Glomerular visceral epithelial cell (primary cell): Measurements from ENCODE around the gene RASA1.

Experiments
- DNase-seq: peaks from one replicate; pipeline ENCODE4 v3.0.0-alpha.2; 2016; ENCODE audit errors: extremely low spot score

The RASA1 gene

GRCh38 chr5:87403899-87404298 is 136.2 kb downstream of the RASA1 start:
- DNase-seq: no peak

- no peak for DNase-seq
Observed at GRCh38 chr5:87404359-87404758, 136.7 kb downstream of the RASA1 start.

GRCh38 chr5:87405472-87406155 is 137.9 kb downstream of the RASA1 start:
- no peak for DNase-seq

GRCh38 chr5:87408204-87408603 is 140.5 kb downstream of the RASA1 start:
- DNase-seq: no peak

DNA sequence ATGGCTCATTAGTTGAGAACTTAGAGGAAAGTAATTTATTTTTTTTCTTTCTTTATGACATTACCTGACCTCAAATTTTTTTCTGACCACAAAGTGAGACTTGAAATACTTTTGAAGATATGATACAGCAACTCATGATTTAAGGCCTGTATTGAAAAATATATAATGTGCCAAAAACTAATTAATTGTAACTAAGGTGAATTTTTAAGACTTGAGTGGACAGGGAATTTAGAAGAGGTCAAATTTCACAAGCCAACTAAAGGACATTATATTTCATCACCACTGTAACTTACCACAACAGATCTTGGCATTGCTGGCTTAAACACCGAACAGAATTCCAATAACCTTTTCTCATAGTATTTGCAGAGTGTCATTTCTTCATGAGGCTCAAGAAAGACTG is 143.2 kb downstream of the RASA1 start:
- peak; percentile 81 for DNase-seq

GRCh38 chr5:87411586-87411972 is 143.9 kb downstream of the RASA1 start:
- DNase-seq: no peak

DNA sequence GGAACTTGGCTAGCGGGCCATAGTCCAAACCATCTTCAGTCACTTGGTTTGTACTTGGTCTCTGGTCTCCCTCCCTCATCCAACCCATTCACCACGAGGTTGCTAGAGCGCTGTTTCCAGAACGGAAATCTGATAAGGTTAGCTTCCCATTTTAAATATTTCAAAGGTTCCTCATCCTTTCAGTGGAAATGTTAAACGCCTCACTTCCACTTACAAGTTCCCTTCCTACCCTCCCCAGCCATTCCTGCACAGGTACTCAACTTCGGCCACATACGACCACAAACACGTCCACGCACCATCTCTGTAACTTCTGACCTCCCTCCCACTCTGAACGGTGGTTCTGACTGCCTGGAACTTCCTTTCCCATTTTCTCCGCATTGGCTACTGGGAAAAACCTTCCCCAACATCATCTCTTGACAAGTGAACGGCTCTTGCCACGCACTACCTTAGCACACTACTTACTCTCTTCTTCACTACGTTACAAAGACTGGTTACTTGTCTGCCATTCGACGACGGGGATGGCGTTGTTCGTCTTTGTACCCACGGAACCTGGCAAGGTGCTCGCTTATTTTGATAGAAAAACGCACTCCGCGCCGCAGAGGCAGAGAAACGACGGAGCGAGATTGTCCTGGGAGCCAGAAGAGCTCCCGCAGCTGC is 144.4 kb downstream of the RASA1 start:
- peak; percentile 45 for DNase-seq

GRCh38 chr5:87412630-87413342 is 145.1 kb downstream of the RASA1 start, which contains the start of gene CCNH:
CCNH (minus strand) TSS chr5:87412930; CDS start chr5:87412794, 136 bp downstream.
- DNase-seq: peak; percentile 99

DNA sequence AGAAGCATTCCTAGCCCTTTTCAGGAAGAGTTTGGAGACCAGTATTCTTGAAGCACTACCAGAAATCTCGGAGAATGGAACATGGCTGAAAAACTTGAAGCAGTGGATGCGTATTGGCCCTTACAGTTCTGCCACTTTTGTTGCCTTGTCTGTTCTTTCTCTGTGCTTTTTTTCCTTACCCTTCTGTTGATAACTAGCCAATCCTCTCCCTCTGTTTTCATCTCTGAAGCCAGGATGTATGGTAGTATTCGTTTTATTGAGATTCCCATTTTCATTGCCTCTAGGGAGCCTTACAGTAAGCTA is 145.6 kb downstream of the RASA1 start:
- DNase-seq: no peak

- DNase-seq: no peak
Observed at GRCh38 chr5:87418506-87418905, 150.8 kb downstream of the RASA1 start.

- DNase-seq: no peak
Observed at GRCh38 chr5:87421307-87421706, 153.6 kb downstream of the RASA1 start.

GRCh38 chr5:87423755-87424154 is 156.1 kb downstream of the RASA1 start:
- no peak for DNase-seq

GRCh38 chr5:87430863-87431457 is 163.3 kb downstream of the RASA1 start:
- no peak for DNase-seq

- DNase-seq: no peak
Observed at GRCh38 chr5:87432460-87432859, 164.8 kb downstream of the RASA1 start.

GRCh38 chr5:87433945-87434344 is 166.3 kb downstream of the RASA1 start:
- DNase-seq: no peak

DNA sequence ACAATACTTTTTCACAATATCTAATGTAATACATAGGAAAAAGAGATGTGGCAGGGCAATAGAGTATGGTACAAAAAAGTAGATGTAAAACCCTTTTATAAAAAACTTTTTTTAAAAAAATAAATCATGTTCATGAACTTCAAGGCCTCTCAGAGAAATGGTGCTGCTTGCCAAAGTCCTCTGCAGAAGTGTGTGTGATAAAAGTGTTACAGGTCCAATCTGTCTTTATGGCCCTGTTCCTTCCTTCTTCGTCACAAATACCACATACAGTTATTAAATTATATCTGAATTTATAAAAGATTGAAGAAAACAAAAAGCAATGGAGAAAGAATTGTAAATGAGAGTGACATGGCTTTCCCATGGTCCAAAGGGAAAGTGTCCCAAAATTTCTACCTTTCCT is 166.8 kb downstream of the RASA1 start:
- DNase-seq: no peak

DNA sequence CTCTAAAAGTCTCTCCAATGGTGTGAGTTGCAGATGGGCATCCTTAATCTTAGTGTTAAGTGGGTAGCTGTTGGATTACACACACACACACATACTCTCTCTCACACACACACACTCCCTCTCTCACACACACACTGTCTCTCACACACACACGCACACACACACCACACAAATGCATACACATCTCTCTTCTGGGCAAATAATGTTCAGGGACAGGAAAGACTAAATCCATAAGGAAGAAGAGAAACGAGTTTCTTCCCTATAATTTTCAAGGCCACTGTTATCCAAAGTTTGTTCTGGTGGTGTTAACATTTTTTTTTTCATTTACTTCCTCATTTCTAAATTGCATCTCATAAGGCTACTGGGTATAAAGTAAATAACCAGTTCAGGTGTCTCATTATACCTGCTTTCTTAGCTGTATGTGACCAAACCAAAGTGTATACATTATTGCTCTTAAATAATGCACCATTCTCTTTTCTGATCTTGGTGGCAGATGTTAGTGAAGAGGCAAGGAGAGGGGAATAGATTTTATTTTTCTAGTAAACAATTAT is 167.5 kb downstream of the RASA1 start:
- no peak for DNase-seq

- DNase-seq: no peak
Observed at GRCh38 chr5:87437724-87438123, 170.0 kb downstream of the RASA1 start.

GRCh38 chr5:87438231-87438630 is 170.5 kb downstream of the RASA1 start:
- DNase-seq: no peak
